AML-193 (cell line): ENCODE results near the gene PHYKPL.

Source experiments
- DNase-seq, 2 experiments: peaks; one replicate each; lab custom pipeline; 2025; lab: John Stamatoyannopoulos, UW

The PHYKPL gene

DNA sequence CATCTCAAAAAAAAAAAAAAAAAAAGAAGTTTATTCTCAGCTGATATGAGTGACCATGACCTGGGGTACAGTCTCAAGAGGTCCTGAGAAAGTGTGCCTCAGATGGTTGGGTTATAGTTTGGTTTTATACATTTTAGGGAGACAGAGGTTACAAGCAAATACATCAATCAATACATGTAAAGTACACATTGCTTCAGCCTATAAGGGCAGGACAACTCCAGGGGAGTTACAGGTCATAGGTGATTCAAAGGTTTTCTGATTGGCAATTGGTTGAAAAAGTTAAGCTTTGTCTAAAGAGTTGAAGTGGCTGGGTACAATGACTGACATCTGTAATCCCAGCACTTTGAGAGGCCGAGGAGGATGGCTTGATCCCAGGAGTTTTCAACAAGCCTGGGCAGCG, 43.2 kb downstream of the PHYKPL start:
- no peak for DNase-seq

DNA sequence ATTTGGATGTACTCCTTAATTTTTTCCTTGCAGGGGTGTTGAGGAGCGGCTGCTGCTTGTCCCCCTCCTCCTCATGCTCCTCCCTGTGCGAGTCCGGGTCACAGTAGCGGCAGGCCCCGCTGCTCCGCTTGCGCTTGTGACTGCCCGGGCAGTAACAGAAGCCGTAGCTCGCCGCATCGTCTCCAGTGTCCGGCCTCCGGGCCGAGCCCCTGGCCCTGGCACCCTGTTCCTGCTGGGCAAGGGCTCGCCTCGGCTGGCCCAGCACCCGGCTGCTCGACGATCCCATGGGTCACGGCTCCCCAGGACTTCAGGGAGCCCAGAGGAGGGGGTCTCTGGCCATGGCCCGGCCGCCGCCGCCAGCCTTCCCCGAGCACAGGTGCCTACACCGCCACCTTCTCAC, 45.6 kb downstream of the PHYKPL start, which contains the start of gene GMCL2:
TSS of gene GMCL2 (minus strand) at position 358 of the 400 bp plus-strand sequence. CDS start at position 286, 72 bp downstream.
- no peak for DNase-seq

DNA sequence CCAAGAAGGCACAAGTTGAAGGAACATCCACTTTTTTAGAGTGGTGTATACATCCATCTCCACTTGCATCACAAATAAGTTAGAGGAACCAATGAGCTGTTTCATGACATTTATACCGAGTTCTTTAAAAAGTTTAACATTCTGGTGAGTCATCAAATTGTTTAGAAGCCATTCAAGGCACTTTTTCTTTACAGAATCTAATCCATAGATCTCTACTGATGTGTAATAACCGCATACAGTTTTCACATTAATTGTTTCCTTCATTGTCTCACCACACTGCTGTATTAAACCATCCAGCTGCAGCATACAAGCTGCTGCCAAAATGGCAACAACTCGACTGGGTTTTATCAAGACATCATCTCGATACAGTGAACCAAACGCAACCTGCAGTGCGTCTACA, 46.2 kb downstream of the PHYKPL start:
- peak; percentile 13 to 15 for DNase-seq

DNA sequence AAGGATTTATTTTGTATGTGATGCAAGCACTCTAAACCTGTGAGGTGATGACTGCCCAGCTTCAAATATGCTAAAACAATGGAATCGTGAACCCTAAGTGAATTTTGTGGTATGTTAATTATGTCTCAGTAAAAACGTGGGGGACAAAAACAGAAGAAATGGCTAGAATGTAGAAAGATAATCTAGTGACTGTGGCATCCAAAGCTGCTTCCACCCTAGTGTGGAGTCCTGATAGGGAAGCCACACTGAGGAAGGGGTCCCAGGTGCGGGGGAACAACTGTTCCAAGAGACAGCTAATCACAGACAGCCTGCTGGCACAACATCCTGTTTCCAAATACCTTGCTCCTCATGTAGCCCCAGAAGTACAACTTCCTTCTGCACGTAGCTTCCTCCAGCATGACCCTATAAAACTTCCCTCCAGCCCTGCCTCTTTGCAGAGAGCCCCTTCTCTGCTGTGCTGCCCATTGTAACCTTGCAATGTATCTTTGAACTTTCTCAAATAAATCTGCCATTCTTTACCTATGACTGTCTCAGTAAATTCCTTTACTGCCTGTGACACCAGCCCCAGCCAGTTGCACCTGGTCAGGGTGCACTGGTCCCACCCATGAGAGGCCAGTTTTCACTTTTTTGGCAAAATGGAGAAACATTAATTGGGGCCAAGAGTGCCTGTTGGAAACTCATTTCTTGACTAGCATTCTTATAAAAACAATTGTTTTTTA, 50.3 kb downstream of the PHYKPL start:
- peak; percentile 79 to 83 for DNase-seq

DNA sequence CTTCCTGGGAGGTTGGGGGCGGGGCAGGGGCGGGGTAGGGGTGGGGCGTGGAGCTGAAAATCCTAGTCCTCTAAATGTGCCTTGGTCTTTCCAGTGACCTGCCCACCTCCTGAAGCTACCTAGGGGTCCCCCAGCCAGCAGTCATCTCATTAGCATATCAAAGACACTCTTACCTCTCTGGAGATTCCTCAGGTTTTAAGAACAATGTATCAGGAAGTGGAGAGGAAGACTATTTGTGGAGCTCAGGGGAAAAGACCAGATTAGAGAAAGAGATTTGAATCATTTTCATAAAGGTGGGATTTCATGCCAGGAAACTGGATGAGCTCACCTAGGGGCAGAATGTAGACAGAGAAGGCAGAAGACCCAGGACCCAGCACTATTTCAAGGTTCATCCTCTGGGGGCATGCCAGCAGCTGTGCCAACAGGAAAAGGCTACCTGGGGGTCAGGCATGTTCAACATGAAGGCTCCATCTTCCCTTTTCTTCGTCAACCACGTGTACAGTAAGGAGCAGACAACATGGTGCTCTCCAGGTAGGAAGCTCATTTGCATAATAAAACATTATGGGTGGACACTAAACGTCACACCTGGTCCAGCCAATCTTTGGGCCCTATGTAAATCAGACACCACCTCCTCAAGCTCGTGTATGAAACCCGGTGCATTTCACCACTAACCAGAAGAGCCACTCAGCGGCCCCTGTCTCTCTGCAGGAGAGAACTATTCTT, 52.3 kb downstream of the PHYKPL start:
- DNase-seq = no peak

DNA sequence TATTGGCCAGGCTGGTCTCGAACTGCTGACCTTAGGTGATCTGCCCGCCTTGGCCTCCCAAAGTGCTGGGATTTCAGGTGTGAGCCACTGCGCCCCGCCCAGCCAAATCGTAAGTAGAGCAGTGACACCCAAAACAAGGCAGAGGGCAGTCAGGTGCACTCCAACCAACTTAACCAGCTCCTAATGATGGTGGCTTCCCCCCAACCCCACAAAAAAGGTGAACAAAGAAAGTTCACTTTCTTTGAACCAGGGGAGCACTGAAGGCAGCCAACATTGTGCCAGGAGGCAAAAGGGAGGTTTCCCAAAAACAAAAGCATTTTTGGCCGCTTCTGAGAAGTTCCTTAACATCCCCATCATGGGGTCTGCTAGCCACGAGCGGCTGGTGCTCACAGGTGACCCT, 55.0 kb downstream of the PHYKPL start:
- DNase-seq = no peak

DNA sequence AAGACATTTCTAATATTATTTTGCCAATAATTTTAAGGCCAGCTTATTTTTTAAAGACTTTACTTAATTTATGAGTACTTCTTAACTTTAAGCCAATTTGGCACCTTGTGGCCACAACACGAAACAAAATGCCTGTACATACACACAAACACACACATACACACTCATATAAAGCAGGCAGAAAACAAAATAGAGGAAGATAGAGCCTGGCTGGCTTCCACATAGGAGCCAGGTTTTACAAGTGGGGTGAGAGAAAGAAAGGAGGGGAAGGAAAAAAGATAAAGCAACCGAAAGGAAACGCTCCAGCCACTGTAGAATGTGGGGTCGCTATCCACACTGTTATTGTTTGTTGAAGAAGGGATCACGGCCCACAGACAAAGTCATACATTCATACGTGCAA, 55.8 kb downstream of the PHYKPL start:
- DNase-seq = no peak

DNA sequence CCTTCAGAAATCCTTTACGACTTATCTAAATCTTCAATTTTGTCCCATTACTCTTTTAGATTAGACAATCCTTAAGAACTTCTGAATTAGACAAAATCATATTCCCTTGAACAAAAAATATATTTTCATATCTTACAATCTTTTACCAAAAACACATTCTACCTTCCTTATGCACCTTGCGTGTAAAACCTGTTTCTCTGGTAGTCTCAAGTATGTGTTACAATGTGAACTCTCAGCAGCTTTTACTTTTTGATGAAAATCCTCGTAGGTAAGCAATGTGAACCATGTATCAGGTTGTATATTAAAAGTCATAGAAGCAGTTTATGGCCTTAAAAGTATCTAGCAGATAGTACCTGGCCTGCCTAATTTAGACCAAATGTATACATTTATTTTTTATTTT, 58.1 kb downstream of the PHYKPL start:
- DNase-seq = no peak

DNA sequence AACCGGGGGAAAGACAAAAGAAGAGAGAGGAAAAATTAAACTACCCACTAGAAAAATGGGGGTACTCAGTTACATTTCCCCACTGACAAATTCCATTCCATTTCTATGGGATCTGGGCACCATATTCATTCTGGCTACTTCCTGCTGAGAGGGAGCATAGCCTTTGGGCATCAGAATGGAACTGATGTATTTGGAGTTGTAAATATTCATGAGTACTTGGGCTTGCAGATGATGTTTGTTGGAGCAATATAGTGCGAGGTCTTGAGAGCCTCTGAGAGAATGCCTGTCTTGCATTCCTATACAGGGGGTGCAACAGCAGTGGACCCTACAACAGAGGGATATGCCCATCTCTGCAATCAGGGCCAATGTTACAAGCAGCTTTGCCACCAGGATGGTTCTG, 62.1 kb downstream of the PHYKPL start:
- DNase-seq = no peak

DNA sequence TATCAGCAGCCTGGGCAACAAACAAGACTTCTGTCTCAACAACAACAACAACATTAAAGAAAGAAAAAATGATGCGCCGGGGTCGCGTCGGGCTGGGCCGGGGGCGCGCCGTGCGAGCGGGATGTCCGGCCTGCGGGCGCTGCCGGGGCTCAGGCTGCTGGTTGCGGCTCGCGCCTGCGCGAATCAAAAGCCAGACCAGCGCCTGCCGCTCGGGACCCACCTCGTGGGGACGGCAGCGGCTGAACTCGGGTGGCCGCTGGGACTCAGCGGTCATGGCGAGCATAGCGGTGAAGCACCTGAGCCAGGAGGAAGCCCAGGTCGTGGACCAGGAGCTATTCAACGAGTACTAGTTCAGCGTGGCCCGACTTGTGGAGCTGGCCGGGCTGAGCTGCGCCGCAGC, 67.0 kb downstream of the PHYKPL start:
- no peak for DNase-seq

DNA sequence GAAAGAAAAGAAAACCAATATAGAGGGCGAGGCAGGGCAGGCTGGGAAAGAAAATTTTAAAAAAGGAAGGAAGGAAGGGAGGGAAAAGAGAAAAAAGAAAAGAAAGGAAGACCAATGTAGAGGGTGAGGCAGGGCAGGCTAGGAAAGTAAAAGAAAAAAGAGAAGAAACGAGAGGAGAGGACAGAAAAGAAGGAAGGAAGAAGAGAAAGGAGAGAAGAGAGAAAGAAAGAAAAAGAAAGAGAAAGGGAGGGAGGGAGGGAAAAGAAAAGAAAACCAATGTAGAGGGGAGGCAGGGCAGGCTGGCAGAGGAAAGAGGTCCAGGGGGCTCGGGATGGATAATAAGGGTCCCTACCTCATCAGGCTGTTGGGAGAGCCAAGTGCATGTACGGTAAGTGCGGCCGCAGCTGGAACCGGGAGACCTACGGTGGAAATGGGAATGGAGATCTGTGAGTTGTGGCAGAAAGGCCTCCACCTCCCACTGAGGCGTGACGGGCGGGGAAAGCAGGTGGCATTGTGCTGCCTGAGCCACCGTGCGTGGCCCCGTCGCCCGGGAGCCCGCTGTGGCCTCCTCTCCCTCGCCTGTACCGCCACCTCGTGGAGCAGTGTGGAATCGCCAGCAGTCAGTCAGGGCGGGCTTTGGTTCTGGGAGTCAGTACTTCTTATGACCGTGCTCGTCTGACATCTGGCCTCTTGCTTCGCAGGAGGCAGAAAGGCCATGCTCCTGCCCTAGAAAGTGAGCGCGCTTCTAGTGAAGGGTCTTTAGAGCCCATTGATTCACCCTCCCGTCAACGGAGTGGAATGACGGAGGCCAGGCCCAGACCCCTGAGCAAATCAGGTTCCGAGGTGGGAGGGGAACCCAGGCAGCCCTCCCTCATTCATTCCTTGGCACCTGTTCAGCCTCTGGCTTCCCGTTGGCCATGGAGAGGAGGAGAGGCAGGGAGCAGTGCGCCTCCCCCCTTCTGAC, 68.5 kb downstream of the PHYKPL start:
- DNase-seq = peak; percentile 31 to 75

DNA sequence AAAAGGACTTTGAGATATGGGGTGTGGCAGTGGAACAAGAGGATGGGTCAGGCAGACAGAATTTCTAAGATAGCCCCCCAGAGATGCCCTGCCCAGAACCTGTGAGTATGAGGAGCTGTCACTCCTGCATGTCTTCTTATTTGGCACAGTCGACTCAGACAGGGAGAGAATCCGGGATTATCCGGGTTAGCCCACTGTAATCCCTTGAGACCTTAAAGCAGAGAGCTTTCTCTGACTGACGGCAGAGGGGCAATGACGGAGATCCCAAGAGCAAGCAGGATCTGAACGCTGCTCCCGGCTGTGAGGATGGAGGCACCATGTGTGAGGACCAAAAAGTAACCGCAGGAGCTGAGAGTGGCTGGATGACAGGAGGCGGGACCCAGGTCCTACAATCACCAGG, 70.1 kb downstream of the PHYKPL start:
- DNase-seq = no peak

DNA sequence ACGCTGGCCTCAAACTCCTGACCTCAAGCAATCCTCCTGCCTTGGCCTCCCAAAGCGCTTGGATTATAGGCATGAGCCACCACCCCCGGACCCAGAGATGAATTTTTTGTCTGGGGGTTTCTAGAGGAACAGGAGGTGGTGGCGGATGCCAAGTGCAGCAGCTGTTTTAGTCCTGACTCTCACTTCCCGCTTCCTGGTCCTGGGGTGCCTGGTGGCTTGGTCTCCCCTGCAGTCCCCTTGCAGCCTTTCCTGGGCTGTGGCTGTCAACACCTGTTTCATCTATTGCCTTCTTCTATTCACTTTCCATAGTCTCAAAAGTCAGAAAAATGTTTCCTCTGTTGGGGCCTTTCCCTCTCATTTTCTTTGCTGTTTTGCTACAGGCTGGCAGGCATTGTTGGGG, 72.4 kb downstream of the PHYKPL start:
- DNase-seq = no peak
